ENCODE results near the gene KCNH6.

Gene KCNH6

DNA sequence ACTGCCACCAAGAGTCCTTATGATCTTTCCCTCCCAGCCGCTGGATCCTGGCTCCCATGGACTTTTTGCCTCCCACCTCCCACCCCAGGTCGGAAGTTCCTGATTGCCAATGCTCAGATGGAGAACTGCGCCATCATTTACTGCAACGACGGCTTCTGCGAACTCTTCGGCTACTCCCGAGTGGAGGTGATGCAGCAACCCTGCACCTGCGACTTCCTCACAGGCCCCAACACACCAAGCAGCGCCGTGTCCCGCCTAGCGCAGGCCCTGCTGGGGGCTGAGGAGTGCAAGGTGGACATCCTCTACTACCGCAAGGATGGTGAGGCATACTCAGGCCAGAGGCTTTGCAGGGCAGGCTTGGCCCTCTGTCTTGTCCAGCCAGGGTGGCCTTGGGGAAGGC is 893 bp downstream of the KCNH6 start:
- Histone ChIP-seq H3K4me3 (ENCODE audit: low read length, poor library complexity, severe bottlenecking) (no peak overlapping the region), H2AFZ (ENCODE audit: low read length) (no peak overlapping the region), H3K79me2 (ENCODE audit: insufficient read depth, low read length) (no peaks in the 10 kb centered on the region), H3K9me3 (ENCODE audit: insufficient read depth, low read depth, low read length) (no peaks in the 10 kb centered on the region), H4K20me1 (ENCODE audit: insufficient read depth, low read length, poor library complexity, severe bottlenecking) (no peaks in the 10 kb centered on the region), H3K27me3 (ENCODE audit: insufficient read depth, low read length, poor library complexity, severe bottlenecking) (no peaks in the 10 kb centered on the region), H3K36me3 (ENCODE audit: insufficient read depth, low read length) (no peaks in the 10 kb centered on the region), H3K4me2 (ENCODE audit: low read depth, low read length, poor library complexity, severe bottlenecking) (no peak overlapping the region), H3K9ac (ENCODE audit: low read depth, low read length, poor library complexity, severe bottlenecking) (no peak overlapping the region), H3K4me1 (ENCODE audit: insufficient read depth, low read length, poor library complexity, severe bottlenecking) (no peaks in the 10 kb centered on the region), H3K9me2 (replicated peaks; ENCODE audit: low read depth, low read length) (no peaks in the 10 kb centered on the region), H3F3A (ENCODE audit: low read depth) (no peaks in the 10 kb centered on the region)
- TF ChIP-seq EZH2phosphoT487 (IDR thresholded peaks at IDR 0.05; ENCODE audit: borderline replicate concordance): no peak
- TF ChIP-seq, protein P1, sequence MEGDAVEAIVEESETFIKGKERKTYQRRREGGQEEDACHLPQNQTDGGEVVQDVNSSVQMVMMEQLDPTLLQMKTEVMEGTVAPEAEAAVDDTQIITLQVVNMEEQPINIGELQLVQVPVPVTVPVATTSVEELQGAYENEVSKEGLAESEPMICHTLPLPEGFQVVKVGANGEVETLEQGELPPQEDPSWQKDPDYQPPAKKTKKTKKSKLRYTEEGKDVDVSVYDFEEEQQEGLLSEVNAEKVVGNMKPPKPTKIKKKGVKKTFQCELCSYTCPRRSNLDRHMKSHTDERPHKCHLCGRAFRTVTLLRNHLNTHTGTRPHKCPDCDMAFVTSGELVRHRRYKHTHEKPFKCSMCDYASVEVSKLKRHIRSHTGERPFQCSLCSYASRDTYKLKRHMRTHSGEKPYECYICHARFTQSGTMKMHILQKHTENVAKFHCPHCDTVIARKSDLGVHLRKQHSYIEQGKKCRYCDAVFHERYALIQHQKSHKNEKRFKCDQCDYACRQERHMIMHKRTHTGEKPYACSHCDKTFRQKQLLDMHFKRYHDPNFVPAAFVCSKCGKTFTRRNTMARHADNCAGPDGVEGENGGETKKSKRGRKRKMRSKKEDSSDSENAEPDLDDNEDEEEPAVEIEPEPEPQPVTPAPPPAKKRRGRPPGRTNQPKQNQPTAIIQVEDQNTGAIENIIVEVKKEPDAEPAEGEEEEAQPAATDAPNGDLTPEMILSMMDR (conservative IDR thresholded peaks at IDR 0.05; ENCODE audit: low read length): no peak

DNA sequence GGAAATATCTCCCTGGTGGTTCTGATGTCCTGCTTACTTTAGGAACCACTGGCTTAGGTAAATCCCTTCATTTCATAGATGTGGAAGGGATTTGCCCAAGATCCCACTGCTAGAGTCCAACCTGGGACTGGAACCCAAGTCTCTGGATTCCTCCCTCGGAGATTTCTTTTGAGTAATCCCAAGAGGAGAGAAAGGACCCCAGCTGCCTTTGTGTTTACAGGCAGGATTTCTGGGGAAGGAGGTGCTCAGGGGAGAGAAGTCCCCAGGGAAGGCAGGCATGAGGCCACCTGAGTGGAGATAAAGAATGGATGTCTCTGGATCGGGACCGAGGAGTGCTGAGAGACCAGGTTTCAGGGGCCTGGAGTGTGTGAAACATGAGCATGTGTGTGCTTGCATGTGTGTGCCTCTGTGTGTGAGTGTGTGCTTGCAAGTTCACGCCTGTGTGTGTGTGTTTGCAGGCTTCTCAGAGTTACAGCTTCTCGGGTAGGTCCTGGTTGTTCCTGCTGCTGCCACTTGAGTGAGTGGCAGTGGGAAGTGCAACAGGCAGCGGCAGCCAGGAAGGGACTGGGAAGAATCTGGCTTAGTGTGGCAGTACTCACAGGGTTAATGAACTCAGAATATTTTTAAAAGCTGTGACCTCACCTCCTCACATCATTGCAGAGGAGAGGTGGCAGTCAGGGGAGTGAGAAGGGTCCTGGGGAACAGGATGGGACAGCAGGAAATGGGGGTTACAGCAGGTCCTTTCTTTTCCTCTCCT is 2.2 kb downstream of the KCNH6 start:
- Histone ChIP-seq H3F3A (ENCODE audit: low read depth) (no peaks in the 10 kb centered on the region), H3K36me3 (ENCODE audit: insufficient read depth, low read length) (no peaks in the 10 kb centered on the region), H4K20me1 (ENCODE audit: insufficient read depth, low read length, poor library complexity, severe bottlenecking) (no peaks in the 10 kb centered on the region), H3K9me3 (ENCODE audit: insufficient read depth, low read depth, low read length) (no peaks in the 10 kb centered on the region), H2AFZ (ENCODE audit: low read length) (no peak overlapping the region), H3K9me2 (replicated peaks; ENCODE audit: low read depth, low read length) (no peaks in the 10 kb centered on the region), H3K27me3 (ENCODE audit: insufficient read depth, low read length, poor library complexity, severe bottlenecking) (no peaks in the 10 kb centered on the region), H3K9ac (ENCODE audit: low read depth, low read length, poor library complexity, severe bottlenecking) (no peak overlapping the region), H3K79me2 (ENCODE audit: insufficient read depth, low read length) (no peaks in the 10 kb centered on the region), H3K4me3 (ENCODE audit: low read length, poor library complexity, severe bottlenecking) (no peak overlapping the region), H3K4me2 (ENCODE audit: low read depth, low read length, poor library complexity, severe bottlenecking) (no peak overlapping the region), H3K4me1 (ENCODE audit: insufficient read depth, low read length, poor library complexity, severe bottlenecking) (no peaks in the 10 kb centered on the region)
- TF ChIP-seq, protein P1 (conservative IDR thresholded peaks at IDR 0.05; ENCODE audit: low read length): no peak
- TF ChIP-seq EZH2phosphoT487 (IDR thresholded peaks at IDR 0.05; ENCODE audit: borderline replicate concordance): no peak

DNA sequence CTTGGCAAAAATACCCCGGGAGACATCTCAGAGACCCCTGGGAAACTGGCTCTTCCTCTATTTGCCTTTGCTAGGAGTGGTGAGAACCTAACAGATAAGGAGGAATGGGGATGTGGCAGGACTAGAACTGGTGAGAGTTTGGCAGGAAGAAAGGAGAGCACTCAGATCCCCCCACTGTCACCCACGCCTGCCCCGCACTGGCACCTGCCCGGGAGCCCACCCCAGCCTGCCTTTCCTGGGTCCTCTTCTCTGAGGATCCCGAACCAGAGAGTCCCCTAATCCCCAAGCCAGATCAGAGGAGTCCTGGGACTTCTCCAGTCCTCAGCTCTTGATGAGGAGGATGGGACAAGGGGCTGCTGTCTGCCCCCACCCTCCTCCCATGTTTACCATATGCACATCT is 3.7 kb downstream of the KCNH6 start:
- TF ChIP-seq, protein P1 (conservative IDR thresholded peaks at IDR 0.05; ENCODE audit: low read length): no peak
- TF ChIP-seq EZH2phosphoT487 (IDR thresholded peaks at IDR 0.05; ENCODE audit: borderline replicate concordance): no peak
- peaks cover 6% of the 10 kb centered on the region for H3K4me1 ChIP-seq (ENCODE audit: insufficient read depth, low read length, poor library complexity, severe bottlenecking)
- H3K9ac ChIP-seq (ENCODE audit: low read depth, low read length, poor library complexity, severe bottlenecking): no peak overlapping the region
- H4K20me1 ChIP-seq (ENCODE audit: insufficient read depth, low read length, poor library complexity, severe bottlenecking): no peaks in the 10 kb centered on the region
- H3K4me3 ChIP-seq (ENCODE audit: low read length, poor library complexity, severe bottlenecking): no peak overlapping the region
- H3K9me3 ChIP-seq (ENCODE audit: insufficient read depth, low read depth, low read length): no peaks in the 10 kb centered on the region
- H3K36me3 ChIP-seq (ENCODE audit: insufficient read depth, low read length): no peaks in the 10 kb centered on the region
- H3F3A ChIP-seq (ENCODE audit: low read depth): no peaks in the 10 kb centered on the region
- H3K9me2 ChIP-seq (replicated peaks; ENCODE audit: low read depth, low read length): no peaks in the 10 kb centered on the region
- no peak overlapping the region for H3K4me2 ChIP-seq (ENCODE audit: low read depth, low read length, poor library complexity, severe bottlenecking)
- H3K27me3 ChIP-seq (ENCODE audit: insufficient read depth, low read length, poor library complexity, severe bottlenecking): no peaks in the 10 kb centered on the region
- H2AFZ ChIP-seq (ENCODE audit: low read length): no peak overlapping the region
- H3K79me2 ChIP-seq (ENCODE audit: insufficient read depth, low read length): no peaks in the 10 kb centered on the region

Measured in Loucy (cell line).